Activated CD4-positive, alpha-beta T cell treated with anti-CD3 and anti-CD28 coated beads, Interleukin-2, amount 50 U/mL, for 1 hour (primary cell): Measurements from ENCODE around the gene ZMYM1.
"Not testable (repeated sequence)": the region's sequence is repeated elsewhere in the genome, so short reads cannot be mapped to it uniquely, and the experiment has no call there.

Experiments used
- DNase-seq: peaks from one replicate; pipeline ENCODE4 v3.0.0-alpha.2; 2020

ZMYM1 gene

GRCh38 chr1:35080171-35080854 is 1.1 kb downstream of the ZMYM1 start:
- no peak for DNase-seq

- no peak for DNase-seq
These were observed 6.2 kb downstream of the ZMYM1 start for GRCh38 chr1:35085421-35085820.

GRCh38 chr1:35097224-35097623 is 18.0 kb downstream of the ZMYM1 start:
- DNase-seq = no peak

- no peak for DNase-seq
These were observed 31.9 kb downstream of the ZMYM1 start for GRCh38 chr1:35111106-35111505.

- DNase-seq = no peak
These were observed 33.5 kb downstream of the ZMYM1 start for GRCh38 chr1:35112668-35113067.

GRCh38 chr1:35115459-35116383 is 36.5 kb downstream of the ZMYM1 start:
- DNase-seq = no peak

GRCh38 chr1:35120458-35121133 is 41.4 kb downstream of the ZMYM1 start:
- no peak for DNase-seq

- no peak for DNase-seq
These were observed 43.1 kb downstream of the ZMYM1 start for GRCh38 chr1:35122311-35122710.

- no peak for DNase-seq
These were observed 47.4 kb downstream of the ZMYM1 start for GRCh38 chr1:35126546-35126945.

GRCh38 chr1:35129080-35129479 is 49.9 kb downstream of the ZMYM1 start:
- no peak for DNase-seq

GRCh38 chr1:35136780-35137179 is 57.6 kb downstream of the ZMYM1 start:
- DNase-seq = no peak

- not testable (repeated sequence) for DNase-seq
These were observed 58.4 kb downstream of the ZMYM1 start for GRCh38 chr1:35137590-35137989.

- DNase-seq = not testable (repeated sequence)
These were observed 63.1 kb downstream of the ZMYM1 start for GRCh38 chr1:35142294-35142693.

- not testable (repeated sequence) for DNase-seq
These were observed 63.5 kb downstream of the ZMYM1 start for GRCh38 chr1:35142728-35143127.

GRCh38 chr1:35143737-35144508 is 64.7 kb downstream of the ZMYM1 start:
- DNase-seq = no peak

GRCh38 chr1:35145892-35146549 is 66.8 kb downstream of the ZMYM1 start:
- DNase-seq = not testable (repeated sequence)

- no peak for DNase-seq
These were observed 72.0 kb downstream of the ZMYM1 start for GRCh38 chr1:35151220-35151619.

- DNase-seq = no peak
These were observed 85.7 kb downstream of the ZMYM1 start for GRCh38 chr1:35164893-35165292.
